Mucosa of descending colon (tissue), 3 donors: ENCODE measurements around the gene KCNQ1OT1. TPM values are rescaled to one million over a fixed set of nuclear protein-coding genes. Genes with fewer than 3 reads are reported as not detected.

Experiments
- ATAC-seq: fragments of 200-7000 bp; cut with Tn5 transposase; one replicate; pipeline ENCODE4 v1.9.1; 2020; ENCODE audit warnings: mild to moderate bottlenecking, moderate library complexity
- DNase-seq, 3 donors: peaks; one replicate each; pipeline ENCODE4 v3.0.0-alpha.2; 2020
- H3K36me3 ChIP-seq: fragments of 200-600 bp; one replicate; pipeline ENCODE4 v1.8.0; 2021; ENCODE audit warnings: low read depth, mild to moderate bottlenecking
- H3K4me1 ChIP-seq: fragments of 200-600 bp; one replicate; pipeline ENCODE4 v1.8.0; 2021; ENCODE audit warnings: low read depth, mild to moderate bottlenecking
- H3K4me3 ChIP-seq: fragments of 200-600 bp; one replicate; pipeline ENCODE4 v1.8.0; 2021; ENCODE audit warnings: mild to moderate bottlenecking
- H3K9me3 ChIP-seq: fragments of 200-600 bp; one replicate; pipeline ENCODE4 v1.8.0; 2021; ENCODE audit warnings: mild to moderate bottlenecking
- CTCF ChIP-seq: fragments of 200-600 bp; IDR thresholded peaks from one replicate; pipeline ENCODE4 v1.8.0; 2022; ENCODE audit warnings: antibody characterized with exemption, mild to moderate bottlenecking
- intact Hi-C, 2 donors: fragments of 100-400 bp; cut with DNase I in 1 of 2; cut with micrococcal nuclease in 1 of 2; formaldehyde crosslinking; loops; one replicate each; pipeline versions ENCODE4 v1.11.0 to v1.11.1; 2022; cut with DNase I, micrococcal nuclease
- total RNA-seq, 3 donors: library from RNA; stranded (reverse); fragmentation: NEBNext Ultra II Directional in 2 of 3; extraction: Animal tissue kit (Norgen Biotek cat#: 25700) in 2 of 3; gene quantifications; one replicate each; pipeline versions ENCODE4 v1.2.1 to v1.2.4, GENCODE V29; 2021 to 2023
- donor health status: DM: no; HTN: no; CAD: no; lungs with moderate emphysema.
- donor health status: DM: no; HTN: no; CAD: no.
- donor health status: DM: no; HTN: yes; CAD: no.

Gene KCNQ1OT1
- total RNA-seq, 3 donors from 2014 or later: 1.5 to 1.7 (median 1.7) TPM

GRCh38 chr11:2730272-2731129, 30.7 kb upstream of the KCNQ1OT1 start:
- Histone ChIP-seq H3K4me3 (no peak overlapping the region), H3K36me3 (no peaks in the 10 kb centered on the region), H3K4me1 (no peaks in the 10 kb centered on the region), H3K9me3 (no peaks in the 10 kb centered on the region)
- DNase-seq: no peak
- intact Hi-C loops: no loop called here
- no peak for TF ChIP-seq CTCF
- no peak for ATAC-seq

- TF ChIP-seq CTCF: no peak
- H3K4me3 ChIP-seq: no peak overlapping the region
- DNase-seq (no peak), ATAC-seq (no peak)
- H3K9me3 ChIP-seq: no peaks in the 10 kb centered on the region
- no peaks in the 10 kb centered on the region for H3K4me1 ChIP-seq
- intact Hi-C loops: no loop called here
- no peaks in the 10 kb centered on the region for H3K36me3 ChIP-seq
Observed at GRCh38 chr11:2729841-2730240, 30.0 kb upstream of the KCNQ1OT1 start.

- no peaks in the 10 kb centered on the region for H3K36me3 ChIP-seq
- ATAC-seq (no peak), DNase-seq (no peak)
- TF ChIP-seq CTCF: no peak
- H3K9me3 ChIP-seq: no peaks in the 10 kb centered on the region
- no peaks in the 10 kb centered on the region for H3K4me1 ChIP-seq
- intact Hi-C loops: no loop called here
- no peak overlapping the region for H3K4me3 ChIP-seq
Observed at GRCh38 chr11:2728663-2729332, 29.0 kb upstream of the KCNQ1OT1 start.

GRCh38 chr11:2728128-2728662, 28.4 kb upstream of the KCNQ1OT1 start:
- no peak for ATAC-seq
- H3K4me3 ChIP-seq: no peak overlapping the region
- no peaks in the 10 kb centered on the region for H3K4me1 ChIP-seq
- no peaks in the 10 kb centered on the region for H3K36me3 ChIP-seq
- no peak for TF ChIP-seq CTCF
- intact Hi-C loops: no loop called here
- no peaks in the 10 kb centered on the region for H3K9me3 ChIP-seq
- no peak for DNase-seq

GRCh38 chr11:2726964-2727363, 27.2 kb upstream of the KCNQ1OT1 start:
- intact Hi-C loops: no loop called here
- Histone ChIP-seq H3K4me3 (no peak overlapping the region), H3K9me3 (no peaks in the 10 kb centered on the region), H3K36me3 (no peaks in the 10 kb centered on the region), H3K4me1 (no peaks in the 10 kb centered on the region)
- DNase-seq: no peak
- TF ChIP-seq CTCF: no peak
- no peak for ATAC-seq
